ENCODE results near the gene SDF2L1.

SDF2L1 gene

DNA sequence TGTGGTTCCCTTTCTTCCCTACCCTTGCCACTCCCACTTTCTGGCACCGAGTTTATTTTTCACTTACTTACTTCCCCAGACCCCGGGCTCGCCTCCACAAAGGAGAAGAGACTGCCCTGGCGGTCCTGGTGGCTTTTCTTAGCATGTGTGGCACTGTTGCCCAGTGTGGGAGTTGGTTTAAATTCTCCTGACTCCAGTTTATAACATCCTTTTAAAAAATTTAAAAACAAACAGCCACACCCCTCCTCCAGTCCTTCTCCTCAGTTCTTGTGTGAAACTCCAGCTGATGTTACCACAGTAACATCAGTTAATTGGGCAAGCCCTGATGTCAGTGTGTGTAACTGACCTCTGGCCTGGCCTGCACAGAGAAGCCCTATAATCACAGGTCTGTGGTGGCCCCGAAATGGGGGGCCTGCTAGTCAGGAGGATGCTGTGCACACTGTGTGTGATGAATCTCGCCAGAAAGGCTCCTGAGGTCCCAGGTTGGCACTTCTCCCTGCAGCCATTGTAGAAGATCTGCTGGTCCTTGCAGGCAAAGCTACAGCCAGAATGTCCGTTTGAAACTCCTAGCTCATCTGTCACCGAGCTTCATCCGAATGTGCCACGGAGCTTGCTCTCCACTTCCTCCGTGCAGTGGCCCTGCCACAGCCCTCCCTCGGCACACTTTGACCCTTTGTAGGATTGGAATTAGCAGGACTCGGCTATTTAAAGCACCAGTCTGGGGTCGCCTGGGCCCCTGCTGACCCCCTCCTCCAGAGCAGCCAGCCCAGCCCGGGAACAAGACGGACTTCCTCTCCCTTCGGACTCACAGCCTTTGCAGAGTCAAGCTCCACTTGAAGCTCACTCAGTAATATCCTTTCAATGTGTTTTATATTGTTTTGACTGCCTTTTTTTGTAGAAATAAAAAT lies 19.8 kb upstream of the SDF2L1 start:
- in situ Hi-C loops (cut with HindIII; ENCODE audit: low sequenced_read_pairs): no loop called here

DNA sequence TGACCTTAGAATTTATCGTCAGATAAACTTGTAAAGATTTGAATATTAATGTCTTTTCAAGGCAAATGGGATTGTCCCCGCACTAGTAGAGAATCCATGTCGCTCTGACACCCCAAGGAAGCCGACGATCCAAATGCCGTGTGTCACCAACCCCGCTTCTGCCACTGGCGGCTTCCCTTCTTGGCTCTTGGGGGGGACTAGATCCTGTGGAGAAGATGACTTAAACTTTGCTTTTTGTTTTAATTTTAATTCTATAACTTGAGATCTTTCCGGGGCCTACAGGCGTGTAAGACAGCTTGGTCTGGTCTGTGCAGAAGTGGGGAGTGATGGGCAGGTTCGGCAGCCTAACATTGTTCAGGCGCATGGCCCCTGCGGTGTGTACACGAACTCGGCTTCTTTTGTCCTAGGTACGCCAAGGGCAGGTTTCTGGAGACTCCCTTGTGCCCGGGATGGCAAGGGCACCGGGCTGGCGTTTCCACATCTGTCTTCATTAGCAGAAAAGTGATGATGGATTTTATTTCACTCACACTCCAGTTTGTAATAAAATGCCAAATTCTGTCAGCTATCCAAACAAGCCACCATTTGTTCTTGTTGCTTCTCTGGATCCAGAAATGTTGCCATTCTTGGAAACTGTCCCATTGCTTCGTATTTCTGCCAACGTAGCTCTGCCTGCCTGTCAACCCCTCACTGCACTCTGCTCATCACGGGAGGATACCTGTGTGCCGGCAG lies 19.0 kb upstream of the SDF2L1 start:
- in situ Hi-C loops (cut with HindIII; ENCODE audit: low sequenced_read_pairs): no loop called here

DNA sequence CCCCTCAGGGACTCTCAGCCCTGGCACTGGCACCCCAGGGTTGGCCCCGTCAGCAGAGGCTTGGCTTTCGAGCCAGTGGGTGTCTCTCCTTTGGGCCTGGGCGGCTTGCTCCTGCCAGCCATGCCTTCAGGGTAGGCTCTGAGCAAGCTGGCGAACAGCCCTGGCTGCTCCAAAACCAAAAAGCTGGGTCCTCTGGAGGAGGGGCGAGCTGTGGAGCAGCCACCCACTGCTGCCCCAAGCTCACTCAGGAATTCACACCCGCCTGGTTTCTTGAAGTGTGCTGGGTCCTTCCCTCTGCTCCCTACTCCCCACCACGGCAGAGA lies 18.5 kb upstream of the SDF2L1 start:
- in situ Hi-C loops (cut with HindIII; ENCODE audit: low sequenced_read_pairs): no loop called here

DNA sequence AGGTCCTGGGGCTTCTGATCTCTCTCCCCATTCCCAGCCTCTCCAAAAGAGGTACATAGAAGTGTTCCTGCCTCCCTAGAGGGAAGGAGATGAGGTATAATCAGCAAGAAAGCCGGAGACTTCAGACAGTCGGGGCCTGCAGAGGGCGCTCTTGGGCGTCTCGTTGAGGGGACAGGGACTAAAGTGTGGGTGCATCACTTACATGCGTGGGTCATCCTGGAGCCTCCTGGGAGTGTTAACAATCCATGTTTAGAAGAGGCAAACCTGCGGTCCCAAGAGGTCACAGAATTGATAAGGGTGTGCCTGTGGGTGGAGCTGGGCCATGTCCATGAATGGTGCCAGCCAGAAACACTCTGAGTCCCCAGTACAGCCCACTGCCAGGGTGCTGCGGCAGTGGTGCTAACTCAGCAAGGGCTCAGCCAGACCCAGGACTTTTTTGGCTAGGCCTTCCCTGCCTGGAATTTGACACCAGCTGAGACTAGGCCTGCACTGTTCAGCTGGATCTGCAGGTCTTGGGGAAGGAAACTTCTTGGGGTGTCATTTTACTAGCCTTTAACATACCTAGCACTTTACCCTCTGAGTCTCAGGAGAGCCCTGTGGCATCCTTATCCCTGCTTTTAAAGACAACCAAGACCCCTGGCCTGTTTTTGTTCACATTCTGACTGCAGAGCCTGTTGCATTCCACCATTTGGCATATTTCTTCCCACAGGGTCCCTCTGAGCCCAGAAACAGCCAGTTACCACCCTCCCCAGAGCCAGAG lies 17.8 kb upstream of the SDF2L1 start:
- in situ Hi-C loops (cut with HindIII; ENCODE audit: low sequenced_read_pairs): no loop called here

DNA sequence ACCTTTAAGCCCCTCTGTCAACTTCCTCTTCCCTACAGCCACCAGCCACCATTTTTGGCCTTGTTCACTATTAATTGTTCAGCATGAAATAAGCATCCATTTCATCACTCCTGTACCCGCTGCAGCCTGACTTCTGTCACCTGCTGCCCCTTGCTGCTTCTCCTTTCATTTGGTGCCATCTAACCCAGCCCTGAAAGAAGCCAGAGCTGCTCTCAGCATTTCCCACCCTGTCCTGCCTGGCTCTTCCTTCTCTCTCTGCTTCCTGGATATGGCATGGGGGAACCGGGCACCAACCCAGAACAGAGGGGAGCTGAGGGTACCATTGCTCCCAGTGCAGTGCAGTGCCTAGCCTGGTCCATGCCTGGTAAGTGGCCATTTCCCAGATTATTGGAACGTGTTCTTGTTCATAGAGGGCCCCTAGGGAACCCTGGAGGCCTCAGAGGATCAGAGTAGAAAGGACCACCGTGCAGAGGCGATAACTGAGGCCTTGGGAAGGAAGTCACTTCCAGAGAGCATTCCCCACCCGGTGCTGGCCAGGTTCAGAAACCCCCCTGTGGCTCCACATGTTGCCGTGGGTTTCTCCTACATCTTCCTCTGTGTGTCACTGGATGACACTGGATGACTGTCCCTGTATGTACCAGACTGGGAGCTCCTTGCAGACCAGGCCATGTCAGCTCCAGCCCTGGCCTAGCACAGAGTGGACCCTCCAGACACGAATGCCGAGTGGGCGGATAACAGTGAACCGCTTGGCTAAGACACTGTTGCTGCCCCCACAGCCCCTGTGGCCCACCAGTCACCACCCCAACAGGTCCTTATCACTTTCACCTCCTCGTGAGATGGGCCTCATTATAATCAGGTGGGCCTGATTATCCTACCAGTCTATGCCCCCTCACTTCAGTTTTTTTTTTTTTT lies 17.0 kb upstream of the SDF2L1 start:
- in situ Hi-C loops (cut with HindIII; ENCODE audit: low sequenced_read_pairs): no loop called here

DNA sequence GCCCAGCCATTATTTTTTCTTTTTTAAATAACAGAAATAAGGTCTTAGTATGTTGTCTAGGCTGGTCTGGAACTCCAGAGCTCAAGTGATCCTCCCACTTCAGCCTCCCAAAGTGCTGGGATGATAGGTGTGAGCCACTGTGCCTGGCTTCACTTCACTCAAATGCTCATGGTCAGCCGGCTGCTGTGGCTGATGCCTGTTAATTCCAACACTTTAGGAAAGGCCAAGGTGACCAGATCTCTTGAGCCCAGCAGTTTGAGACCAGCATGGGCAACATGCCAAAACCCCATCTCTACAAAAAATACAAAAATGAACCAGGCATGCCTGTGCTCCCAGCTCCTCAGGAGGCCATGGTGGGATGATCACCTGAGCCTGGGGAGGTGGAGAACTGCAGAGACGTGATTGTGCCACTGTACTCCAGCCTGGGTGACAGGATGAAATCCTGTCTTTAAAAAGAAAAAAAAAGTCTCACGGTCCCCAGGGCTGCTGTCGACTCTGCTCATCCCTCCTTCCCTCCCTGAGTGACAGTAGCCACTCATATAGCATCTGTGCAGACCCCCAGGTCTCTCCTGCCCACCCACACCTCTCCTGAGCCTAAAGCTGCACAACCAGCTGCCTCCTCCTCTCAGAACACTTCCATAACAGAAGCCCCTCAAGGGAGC lies 15.9 kb upstream of the SDF2L1 start:
- in situ Hi-C loops (cut with HindIII; ENCODE audit: low sequenced_read_pairs): no loop called here

DNA sequence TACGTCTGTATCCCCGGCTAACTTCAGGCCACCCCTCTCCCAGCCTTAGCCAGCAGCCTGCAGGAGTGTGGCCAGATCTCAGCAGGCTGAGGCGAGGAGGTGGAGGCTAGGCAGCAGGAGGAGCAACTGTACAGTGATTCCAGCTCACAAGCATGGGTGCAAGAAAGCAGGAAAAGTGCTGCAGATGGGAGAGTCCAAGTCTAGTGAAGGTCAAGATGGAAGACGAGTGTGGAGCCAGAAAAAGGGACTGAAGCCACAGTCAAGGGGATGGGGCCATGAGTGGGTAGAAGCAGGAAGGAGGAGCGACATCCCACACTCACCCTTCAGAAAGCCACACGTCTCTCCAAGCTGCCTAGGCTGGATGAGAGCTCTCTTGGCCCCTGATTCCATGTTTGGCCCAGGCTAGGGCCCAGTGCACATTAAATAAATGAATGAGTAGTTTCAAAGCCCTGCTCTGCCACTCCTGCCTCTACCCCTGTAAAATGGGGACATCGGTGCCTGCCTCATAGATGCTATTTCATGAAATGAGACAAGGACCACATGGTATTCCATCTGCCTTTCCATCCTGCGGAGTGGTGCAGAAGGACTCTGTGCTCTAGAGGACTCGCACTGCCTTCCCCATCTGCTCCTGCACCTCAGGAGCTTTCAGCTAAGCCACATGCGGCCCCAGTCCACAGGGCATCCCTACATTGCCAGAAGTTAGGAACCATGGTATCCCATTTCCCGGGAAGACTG lies 15.2 kb upstream of the SDF2L1 start:
- in situ Hi-C loops (cut with HindIII; ENCODE audit: low sequenced_read_pairs): no loop called here

DNA sequence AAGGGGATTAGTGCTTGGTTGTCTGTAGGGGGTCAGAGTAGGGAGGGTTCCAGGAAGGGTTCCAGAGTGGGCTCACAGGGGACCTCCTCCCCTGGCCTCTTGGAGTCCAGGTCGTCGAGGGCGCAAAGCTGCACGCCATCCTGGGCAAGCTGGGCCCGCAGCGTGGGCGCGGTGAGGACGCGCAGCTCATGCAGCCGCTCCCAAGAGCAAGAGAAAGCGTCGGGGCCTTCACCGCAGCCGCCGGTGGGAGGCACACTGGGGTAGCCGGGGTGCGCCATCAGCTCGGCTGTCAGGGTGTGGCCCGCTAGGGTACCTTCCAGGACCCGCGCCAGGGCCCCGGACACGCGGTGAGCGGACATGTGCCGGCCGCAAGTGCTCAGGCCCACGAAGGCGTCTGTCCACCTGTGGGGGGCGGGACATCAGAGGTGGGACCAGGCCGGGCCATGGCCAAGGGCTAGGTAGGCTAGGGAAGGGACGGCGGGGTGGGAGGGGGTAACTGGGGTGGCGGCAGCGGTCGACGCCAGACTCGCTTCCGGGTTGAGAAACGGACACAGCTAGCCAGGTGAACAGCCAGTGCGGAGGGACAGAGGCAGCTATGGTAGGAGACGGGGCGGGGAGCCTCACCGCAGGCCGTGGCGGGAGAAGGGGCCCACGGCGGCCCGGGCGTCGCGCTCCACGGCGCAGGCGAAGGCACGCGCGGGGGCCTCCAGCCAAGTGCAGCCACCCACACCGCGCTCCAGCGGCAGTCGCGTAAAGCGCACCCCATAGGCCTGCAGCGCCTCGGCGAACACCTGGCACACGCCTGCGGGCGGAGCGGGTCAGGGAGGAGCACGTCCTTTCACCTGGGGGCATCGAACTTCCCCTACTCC lies 13.5 kb upstream of the SDF2L1 start:
- in situ Hi-C loops (cut with HindIII; ENCODE audit: low sequenced_read_pairs): no loop called here

DNA sequence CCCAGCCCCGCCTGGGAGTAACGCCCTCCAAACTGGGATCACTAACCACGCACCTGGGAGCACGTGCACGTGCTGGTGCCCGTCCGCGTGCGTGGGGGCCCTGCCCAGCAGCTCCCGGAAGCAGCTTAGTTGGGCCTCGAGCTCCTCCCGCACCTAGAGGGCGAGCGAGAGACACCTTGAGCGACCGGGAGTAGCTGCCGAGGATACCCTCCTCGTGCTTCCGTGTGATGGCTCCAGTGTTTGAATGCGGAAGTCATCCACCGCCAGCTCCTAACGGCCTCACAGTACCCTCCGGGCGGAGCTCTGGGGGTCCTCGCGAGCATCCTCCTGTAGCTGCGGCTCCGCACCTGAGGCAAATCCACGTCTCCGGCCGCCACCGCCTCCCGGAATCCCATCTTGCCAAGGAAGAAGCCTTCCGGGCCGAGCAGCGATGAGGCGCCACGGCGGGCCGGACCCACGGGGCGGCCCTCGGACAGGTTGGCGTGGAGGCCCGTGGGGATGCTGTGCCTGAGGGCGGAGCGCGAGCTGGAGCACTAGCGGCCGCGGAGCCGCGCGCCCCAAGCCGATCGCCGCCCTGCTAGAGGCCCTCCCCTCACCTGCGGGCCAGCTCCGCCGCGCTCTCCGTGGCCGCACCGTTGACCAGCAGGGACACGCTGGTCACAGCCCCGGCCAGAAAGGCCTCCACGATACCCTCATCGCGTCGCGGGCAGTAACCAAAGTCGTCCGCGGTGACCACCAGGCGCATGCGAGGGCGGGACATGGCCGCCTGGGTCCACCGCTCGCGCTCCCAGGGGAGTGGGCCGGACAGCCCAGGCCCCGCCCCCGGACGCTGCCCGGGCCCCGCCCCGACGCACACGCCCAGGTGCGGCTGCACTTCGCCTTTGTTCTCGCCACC lies 12.6 kb upstream of the SDF2L1 start, which contains the start of gene YDJC:
Gene YDJC, minus strand, starts transcription at position 768 of the 895 bp plus-strand sequence. Its CDS starts 8 bp downstream, at position 760.
- in situ Hi-C loops (cut with HindIII; ENCODE audit: low sequenced_read_pairs): no loop called here

DNA sequence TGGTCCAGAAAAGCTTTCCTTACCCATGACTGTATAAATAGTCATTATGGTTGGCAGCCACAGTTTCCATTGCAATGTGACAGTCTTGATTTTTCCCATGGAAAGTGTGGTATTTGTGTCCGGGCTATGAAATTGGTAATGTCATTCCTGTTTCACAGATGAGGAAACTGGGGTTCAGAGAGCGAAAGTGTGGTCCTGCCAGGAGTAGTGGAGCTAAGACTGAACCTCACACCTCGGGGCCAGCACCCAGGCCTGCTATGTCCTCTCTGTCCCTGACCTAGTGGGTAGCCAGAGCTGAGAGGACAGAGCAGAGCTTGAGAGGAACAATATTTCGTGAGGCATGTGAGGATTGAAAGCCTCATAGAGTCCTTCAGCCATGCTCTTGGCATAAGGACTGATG lies 11.1 kb upstream of the SDF2L1 start:
- in situ Hi-C loops (cut with HindIII; ENCODE audit: low sequenced_read_pairs): no loop called here

DNA sequence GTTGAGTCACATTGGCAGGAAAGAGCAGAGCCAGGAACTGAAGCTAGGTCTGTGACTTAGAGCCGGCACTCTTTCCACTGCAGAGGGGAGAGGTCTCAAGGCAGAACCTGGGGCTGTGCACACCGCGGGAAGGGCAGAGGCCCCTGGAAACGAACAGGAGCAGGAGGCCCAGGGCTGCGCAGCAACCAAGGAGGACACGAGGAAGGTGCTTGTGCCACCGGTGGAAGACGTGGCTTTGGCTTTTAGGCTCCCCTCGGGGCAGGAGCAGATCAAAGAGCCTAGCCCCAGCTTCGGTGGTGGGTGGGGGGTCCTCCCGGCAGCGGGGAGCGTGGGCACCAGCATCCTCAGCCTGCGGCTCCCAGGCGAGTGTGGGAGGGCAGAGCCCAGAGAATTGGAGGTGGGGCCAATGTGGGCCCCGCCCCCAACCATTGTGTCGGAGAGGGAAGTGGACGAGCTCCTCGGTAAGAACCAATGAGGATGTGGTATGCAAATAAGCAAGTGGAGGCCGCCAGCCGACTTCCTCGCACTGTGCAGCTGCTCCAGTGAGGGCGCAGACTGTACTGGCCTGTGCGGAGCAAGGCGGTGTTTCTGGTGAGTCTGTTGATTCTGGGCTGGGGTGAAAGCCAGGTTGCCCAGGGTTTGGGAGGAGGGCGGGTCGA lies 9.7 kb upstream of the SDF2L1 start, which contains the start of gene CCDC116:
Gene CCDC116, plus strand, starts transcription at position 524 of the 659 bp plus-strand sequence. CDS start 422 bp downstream, outside the sequence.
- in situ Hi-C loops (cut with HindIII; ENCODE audit: low sequenced_read_pairs): no loop called here

DNA sequence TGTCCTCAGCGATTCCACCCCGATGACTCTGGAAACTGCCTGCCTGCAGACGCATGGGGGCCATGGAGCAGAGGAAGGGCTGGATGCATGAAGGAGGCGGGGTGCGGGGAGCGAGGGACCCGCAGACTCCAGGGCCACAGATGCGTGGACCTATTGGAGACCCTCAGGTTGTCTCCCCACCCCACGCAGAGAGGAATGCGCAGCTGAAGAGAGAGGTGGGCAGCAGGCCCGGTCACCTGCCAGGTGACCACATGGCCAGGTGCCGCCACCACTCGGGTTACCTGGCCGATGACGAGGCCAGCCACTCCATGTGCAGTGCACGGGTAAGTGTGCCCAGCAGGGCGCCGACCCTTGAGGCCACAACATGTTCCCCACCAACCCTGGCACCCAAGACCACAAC lies 9.2 kb upstream of the SDF2L1 start:
- in situ Hi-C loops (cut with HindIII; ENCODE audit: low sequenced_read_pairs): no loop called here

DNA sequence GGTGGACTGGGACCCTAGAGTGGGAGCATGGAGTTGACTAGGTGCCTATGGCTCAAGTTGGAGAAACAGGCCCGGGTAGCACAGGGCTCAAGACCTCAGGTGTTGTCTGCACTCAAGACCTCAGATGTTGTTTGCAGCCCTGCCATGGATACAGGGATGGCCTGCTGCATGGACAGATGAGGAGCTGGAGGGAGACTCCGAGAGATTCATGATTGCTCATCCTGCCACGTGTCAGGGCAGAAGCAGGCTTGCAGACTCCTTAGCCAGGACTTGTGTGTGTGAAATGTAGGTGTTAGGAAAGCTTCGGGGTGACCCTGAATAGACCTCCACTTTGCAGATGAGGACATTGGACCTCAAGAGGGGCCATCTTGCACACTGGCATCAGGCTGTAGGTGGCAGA lies 8.6 kb upstream of the SDF2L1 start:
- in situ Hi-C loops (cut with HindIII; ENCODE audit: low sequenced_read_pairs): no loop called here

DNA sequence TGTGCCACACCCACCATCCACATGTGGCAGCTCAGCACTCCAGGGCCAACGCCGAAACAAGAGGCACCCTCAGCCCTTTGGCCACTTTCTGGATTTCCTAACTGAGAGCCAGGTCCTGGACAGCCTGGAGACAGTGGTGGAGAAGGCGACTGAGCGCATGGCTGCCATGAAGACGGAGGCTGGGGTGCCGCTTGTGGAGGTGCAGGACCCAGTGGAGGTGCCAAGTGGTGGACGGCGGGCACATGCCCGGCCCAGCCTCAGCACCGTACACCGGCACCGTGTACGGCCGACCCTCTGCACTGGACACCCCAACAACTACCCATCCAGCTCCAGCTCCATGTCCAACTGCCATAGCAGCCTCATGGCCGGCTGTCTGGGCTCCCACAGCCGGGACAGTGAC lies 8.0 kb upstream of the SDF2L1 start:
- in situ Hi-C loops (cut with HindIII; ENCODE audit: low sequenced_read_pairs): no loop called here

DNA sequence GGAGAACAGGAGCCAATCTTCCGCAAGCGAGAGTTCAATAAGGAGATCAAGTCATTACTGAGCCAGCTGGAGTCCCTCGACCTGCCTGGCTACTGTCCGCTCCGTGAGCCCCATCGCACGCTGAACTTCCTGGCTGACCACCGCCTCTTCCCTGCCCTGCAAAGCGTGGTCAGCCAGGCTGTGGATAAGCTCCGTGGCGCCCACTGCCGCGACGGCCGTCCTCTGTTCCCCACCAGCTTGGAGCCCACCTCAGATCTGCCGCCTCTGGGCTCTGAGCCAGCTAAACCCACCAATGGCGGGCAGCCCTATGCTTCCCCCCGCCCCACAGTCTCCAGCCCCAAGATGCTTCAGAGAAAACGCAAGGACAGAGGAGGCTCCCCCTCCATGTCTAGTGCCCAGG lies 7.3 kb upstream of the SDF2L1 start:
- in situ Hi-C loops (cut with HindIII; ENCODE audit: low sequenced_read_pairs): no loop called here

DNA sequence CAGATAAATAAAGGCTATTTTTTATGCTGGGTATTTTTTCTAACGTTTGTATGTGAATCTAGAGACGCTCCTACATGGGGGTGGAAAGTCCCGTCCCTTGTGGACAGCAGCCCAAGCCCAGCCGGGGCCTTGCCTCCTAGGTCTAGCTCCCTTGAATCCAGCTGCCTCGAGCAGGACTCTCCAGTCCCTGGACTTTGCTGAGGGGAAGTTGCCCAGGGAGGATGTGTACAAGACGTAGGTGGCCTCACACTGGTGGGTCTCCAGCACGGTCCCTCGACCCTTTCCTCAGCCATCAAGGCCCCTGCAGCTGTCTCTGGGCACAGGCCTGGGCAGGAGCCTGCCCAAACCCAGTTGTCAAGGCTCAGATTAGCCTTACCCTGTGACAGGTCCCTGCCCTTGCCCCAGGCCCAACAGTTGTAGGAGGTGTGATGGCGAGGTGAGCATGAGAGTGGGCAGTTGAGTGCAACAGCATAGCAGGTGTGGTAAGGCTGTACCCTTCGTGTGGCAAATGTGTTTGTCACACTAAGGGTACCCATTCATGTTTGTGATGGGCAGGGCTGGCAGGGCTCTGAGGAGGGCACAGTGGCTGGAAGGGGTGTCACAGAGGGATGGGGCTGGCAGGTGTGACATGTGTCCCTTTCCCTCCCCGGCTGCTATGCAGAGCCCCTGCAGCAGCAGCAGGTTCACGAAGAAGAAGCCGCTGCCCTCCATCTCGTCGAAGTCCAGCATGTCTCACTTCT lies 6.2 kb upstream of the SDF2L1 start:
- in situ Hi-C loops (cut with HindIII; ENCODE audit: low sequenced_read_pairs): no loop called here

Measured in DLD1 (cell line).